Loucy (cell line): Measurements from ENCODE around the gene SAA1.

Experiments
- H2AFZ ChIP-seq: fragments of 200-600 bp; sonication (generic); 2 replicates; pipeline ENCODE4 v1.6.0; 2016; ENCODE audit warnings: antibody characterized with exemption, mild to moderate bottlenecking, low read length, moderate library complexity
- H3F3A ChIP-seq: fragments of 200-600 bp; 2 replicates; pipeline ENCODE4 v1.6.0; 2016; ENCODE audit warnings: antibody characterized with exemption, low read depth, mild to moderate bottlenecking
- H3K27me3 ChIP-seq: fragments of 200-600 bp; sonication (generic); 2 replicates; pipeline ENCODE4 v1.6.1; 2014; ENCODE audit warnings: low read length, mild to moderate bottlenecking; ENCODE audit not compliant: insufficient read depth, poor library complexity, severe bottlenecking
- H3K36me3 ChIP-seq: fragments of 200-600 bp; sonication (generic); 2 replicates; pipeline ENCODE4 v1.6.1; 2016; ENCODE audit warnings: low read length; ENCODE audit not compliant: insufficient read depth
- H3K4me1 ChIP-seq: fragments of 200-600 bp; sonication (generic); 2 replicates; pipeline ENCODE4 v1.5.1; 2014; ENCODE audit warnings: low read length, mild to moderate bottlenecking; ENCODE audit not compliant: insufficient read depth, poor library complexity, severe bottlenecking
- H3K4me2 ChIP-seq: fragments of 200-600 bp; sonication (generic); 2 replicates; pipeline ENCODE4 v1.6.0; 2014; ENCODE audit warnings: antibody characterized with exemption, low read length, low read depth, mild to moderate bottlenecking; ENCODE audit not compliant: poor library complexity, severe bottlenecking
- H3K4me3 ChIP-seq: fragments of 200-600 bp; sonication (generic); 2 replicates; pipeline ENCODE4 v1.5.1; 2014; ENCODE audit warnings: low read length, mild to moderate bottlenecking, mixed read lengths; ENCODE audit not compliant: poor library complexity, severe bottlenecking
- H3K79me2 ChIP-seq: fragments of 200-600 bp; sonication (generic); 2 replicates; pipeline ENCODE4 v1.6.1; 2014; ENCODE audit warnings: low read length; ENCODE audit not compliant: insufficient read depth
- H3K9ac ChIP-seq: fragments of 200-600 bp; sonication (generic); 2 replicates; pipeline ENCODE4 v1.6.0; 2014; ENCODE audit warnings: mild to moderate bottlenecking, low read depth, low read length, moderate library complexity; ENCODE audit not compliant: poor library complexity, severe bottlenecking
- H3K9me2 ChIP-seq: fragments of 200-600 bp; sonication (generic); replicated peaks from 2 replicates; pipeline ENCODE4 v1.6.1; 2016; ENCODE audit warnings: low read depth, low read length, mixed read lengths
- H3K9me3 ChIP-seq: fragments of 200-600 bp; sonication (generic); 2 replicates; pipeline ENCODE4 v1.6.1; 2014; ENCODE audit warnings: mild to moderate bottlenecking, antibody characterized with exemption, low read length, low read depth; ENCODE audit not compliant: insufficient read depth
- H4K20me1 ChIP-seq: fragments of 200-600 bp; sonication (generic); 2 replicates; pipeline ENCODE4 v1.6.0; 2014; ENCODE audit warnings: antibody characterized with exemption, low read length, mild to moderate bottlenecking; ENCODE audit not compliant: insufficient read depth, poor library complexity, severe bottlenecking
- EZH2phosphoT487 ChIP-seq: fragments of 200-600 bp; IDR thresholded peaks from 2 replicates; pipeline ENCODE4 v1.6.1; 2018; ENCODE audit warnings: antibody characterized with exemption, mild to moderate bottlenecking, moderate library complexity, borderline replicate concordance
- TF ChIP-seq, protein P1 (sequence below): fragments of 200-600 bp; sonication (generic); conservative IDR thresholded peaks from 2 replicates; pipeline ENCODE4 v1.5.1; 2014; ENCODE audit warnings: mild to moderate bottlenecking, antibody characterized with exemption, low read length

Gene SAA1

DNA sequence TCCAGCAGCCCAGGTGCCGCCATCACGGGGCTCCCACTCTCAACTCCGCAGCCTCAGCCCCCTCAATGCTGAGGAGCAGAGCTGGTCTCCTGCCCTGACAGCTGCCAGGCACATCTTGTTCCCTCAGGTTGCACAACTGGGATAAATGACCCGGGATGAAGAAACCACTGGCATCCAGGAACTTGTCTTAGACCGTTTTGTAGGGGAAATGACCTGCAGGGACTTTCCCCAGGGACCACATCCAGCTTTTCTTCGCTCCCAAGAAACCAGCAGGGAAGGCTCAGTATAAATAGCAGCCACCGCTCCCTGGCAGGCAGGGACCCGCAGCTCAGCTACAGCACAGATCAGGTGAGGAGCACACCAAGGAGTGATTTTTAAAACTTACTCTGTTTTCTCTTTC is at the start of gene SAA1:
Gene SAA1 (plus strand): TSS at position 316 of the 400 bp plus-strand sequence. CDS start 624 bp downstream, outside the sequence.
- H2AFZ ChIP-seq = no peak within 1 kb of the TSS
- H3K9me3 ChIP-seq = no peaks in the 10 kb centered on the region
- no peak within 1 kb of the TSS for H3K4me3 ChIP-seq
- peaks cover 9% of the 10 kb centered on the region for H3K4me1 ChIP-seq
- H3K79me2 ChIP-seq = no peaks in the 10 kb centered on the region
- TF ChIP-seq, protein P1, sequence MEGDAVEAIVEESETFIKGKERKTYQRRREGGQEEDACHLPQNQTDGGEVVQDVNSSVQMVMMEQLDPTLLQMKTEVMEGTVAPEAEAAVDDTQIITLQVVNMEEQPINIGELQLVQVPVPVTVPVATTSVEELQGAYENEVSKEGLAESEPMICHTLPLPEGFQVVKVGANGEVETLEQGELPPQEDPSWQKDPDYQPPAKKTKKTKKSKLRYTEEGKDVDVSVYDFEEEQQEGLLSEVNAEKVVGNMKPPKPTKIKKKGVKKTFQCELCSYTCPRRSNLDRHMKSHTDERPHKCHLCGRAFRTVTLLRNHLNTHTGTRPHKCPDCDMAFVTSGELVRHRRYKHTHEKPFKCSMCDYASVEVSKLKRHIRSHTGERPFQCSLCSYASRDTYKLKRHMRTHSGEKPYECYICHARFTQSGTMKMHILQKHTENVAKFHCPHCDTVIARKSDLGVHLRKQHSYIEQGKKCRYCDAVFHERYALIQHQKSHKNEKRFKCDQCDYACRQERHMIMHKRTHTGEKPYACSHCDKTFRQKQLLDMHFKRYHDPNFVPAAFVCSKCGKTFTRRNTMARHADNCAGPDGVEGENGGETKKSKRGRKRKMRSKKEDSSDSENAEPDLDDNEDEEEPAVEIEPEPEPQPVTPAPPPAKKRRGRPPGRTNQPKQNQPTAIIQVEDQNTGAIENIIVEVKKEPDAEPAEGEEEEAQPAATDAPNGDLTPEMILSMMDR = no peak
- no peak for TF ChIP-seq EZH2phosphoT487
- H3K4me2 ChIP-seq = no peak within 1 kb of the TSS
- no peaks in the 10 kb centered on the region for H3K27me3 ChIP-seq
- H4K20me1 ChIP-seq = no peaks in the 10 kb centered on the region
- no peak within 1 kb of the TSS for H3K9ac ChIP-seq
- H3K36me3 ChIP-seq = no peaks in the 10 kb centered on the region
- H3F3A ChIP-seq = no peaks in the 10 kb centered on the region
- no peaks in the 10 kb centered on the region for H3K9me2 ChIP-seq

DNA sequence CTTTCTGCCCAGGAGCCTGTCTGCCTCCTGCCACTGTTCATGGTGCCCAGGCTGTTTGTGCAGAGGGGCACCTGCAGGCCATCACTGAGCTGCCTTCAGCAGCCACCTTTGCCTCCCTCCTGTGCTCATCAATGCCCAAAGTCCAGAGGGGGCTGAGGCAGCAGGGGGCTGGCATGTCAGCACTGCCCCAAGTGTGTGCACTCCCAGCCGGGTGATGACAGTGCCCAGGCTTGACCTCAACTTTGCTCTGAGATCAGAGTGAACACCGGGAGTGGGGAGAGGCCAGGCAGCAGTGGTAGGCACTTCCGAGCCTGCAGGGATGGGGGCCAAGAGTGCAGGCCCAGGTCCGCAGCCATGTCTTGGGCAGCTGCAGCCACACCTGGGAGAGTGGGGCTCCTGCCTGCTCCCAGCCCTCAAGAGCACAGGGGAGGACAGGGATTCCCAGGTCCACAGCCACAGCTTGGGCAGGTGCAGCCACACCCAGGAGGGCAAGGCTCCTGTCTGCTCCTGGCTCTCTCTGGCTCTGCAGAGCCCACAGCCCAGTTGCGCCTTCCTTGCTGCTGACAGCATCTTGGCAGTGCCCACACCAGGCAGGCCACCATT is 44.7 kb upstream of the SAA1 start:
- TF ChIP-seq EZH2phosphoT487 = no peak
- TF ChIP-seq, protein P1 = no peak
- Histone ChIP-seq H3K4me2 (no peak overlapping the region), H3K9ac (no peak overlapping the region), H3K27me3 (peaks cover 32% of the 10 kb centered on the region), H4K20me1 (no peaks in the 10 kb centered on the region), H3K4me1 (no peaks in the 10 kb centered on the region), H3K9me3 (no peaks in the 10 kb centered on the region), H3K36me3 (no peaks in the 10 kb centered on the region), H2AFZ (no peak overlapping the region), H3K79me2 (no peaks in the 10 kb centered on the region), H3K9me2 (no peaks in the 10 kb centered on the region), H3K4me3 (no peak overlapping the region), H3F3A (no peaks in the 10 kb centered on the region)

DNA sequence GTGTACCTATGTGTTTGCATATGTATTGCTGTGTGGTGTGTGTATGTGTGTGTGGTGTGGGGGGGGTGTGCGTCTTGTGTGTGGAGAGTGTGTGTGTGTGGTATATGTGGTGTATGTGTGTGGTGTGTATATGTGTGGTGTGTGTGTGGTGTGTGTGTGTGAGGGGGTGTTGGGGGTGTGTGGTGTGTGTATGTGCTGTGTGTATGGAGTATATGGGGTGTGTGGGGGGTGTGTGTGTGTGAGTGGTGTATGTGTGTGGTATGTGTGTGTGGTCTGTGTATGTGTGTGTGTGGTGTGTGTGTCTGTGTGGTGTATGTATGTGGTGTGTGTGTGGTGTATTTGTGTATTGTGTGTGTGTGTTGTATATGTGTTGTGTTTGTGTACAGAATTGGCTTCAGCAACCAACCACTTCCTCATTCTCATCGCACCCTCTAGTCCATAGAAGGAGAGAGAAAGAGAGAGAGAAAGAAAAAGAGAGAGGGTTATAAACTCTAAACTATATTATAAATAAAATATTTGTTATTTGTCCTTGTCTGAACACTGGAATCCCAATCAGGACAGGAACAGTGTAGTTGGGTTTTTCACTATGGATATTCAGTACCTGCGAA is 43.1 kb upstream of the SAA1 start:
- Histone ChIP-seq H3K4me2 (no peak overlapping the region), H3K9ac (no peak overlapping the region), H3K79me2 (no peaks in the 10 kb centered on the region), H3K36me3 (no peaks in the 10 kb centered on the region), H2AFZ (no peak overlapping the region), H4K20me1 (no peaks in the 10 kb centered on the region), H3K9me3 (no peaks in the 10 kb centered on the region), H3K27me3 (peaks cover 17% of the 10 kb centered on the region), H3K4me3 (no peak overlapping the region), H3K4me1 (no peaks in the 10 kb centered on the region), H3K9me2 (no peaks in the 10 kb centered on the region), H3F3A (no peaks in the 10 kb centered on the region)
- TF ChIP-seq EZH2phosphoT487 = no peak
- TF ChIP-seq, protein P1 = no peak
